Choroid plexus epithelial cell (primary cell): ENCODE measurements around the gene LNX2.

Source experiments
- DNase-seq: peaks from one replicate; pipeline ENCODE4 v3.0.0-alpha.2; 2010; ENCODE audit warnings: low read depth
- H3K4me3 ChIP-seq: 2 replicates; pipeline ENCODE4 v1.5.1; 2011; ENCODE audit warnings: low read depth, mild to moderate bottlenecking, control low read depth, low read length, moderate library complexity
- TF ChIP-seq, protein P1 (sequence below): conservative IDR thresholded peaks from 2 replicates; pipeline ENCODE4 v1.5.1; 2011; ENCODE audit warnings: low read depth, mild to moderate bottlenecking, control low read depth, inconsistent platforms, low read length, moderate library complexity

LNX2 gene

DNA sequence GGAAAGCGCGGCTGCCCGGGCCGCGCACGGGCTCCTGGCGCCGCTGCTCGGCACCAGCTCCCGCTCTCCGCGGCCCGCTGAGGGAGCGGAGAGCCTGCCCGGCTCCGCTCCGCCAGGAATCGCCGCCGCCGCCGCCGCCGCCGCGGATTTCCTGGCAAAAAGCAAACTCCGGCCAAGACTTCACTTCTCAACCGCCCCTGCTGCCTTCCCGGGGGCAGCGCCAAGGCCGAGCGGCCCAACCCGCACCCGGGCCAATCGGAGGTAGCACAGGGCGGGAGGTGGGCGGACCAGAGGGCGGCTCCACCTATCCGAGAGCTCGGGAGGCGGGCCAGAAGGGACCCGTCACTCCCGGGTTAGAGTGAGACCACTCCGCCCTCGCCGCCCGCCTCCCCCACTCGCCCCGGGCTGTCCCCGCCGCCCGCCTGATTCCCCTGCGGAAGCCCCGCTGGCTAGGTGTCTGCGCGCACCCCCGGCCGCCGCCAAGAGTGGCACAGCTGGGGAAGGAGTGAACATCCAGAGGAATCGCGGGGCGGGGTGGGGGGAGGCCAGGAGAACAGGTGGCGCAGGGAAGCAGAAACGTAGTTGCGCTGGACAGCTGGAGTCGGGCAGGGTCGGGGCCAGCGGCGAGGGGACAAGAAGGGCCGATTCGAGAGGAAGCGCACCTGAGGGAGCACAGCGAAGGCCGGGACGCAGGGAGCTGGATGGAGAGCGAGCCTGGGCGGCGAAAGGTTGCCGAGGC lies at the start of gene LNX2:
TSS of gene LNX2 (minus strand) at position 153 of the 739 bp plus-strand sequence. CDS start 38,826 bp downstream, outside the sequence.
- peak within 1 kb of the TSS; percentile 91 for H3K4me3 ChIP-seq
- TF ChIP-seq, protein P1, sequence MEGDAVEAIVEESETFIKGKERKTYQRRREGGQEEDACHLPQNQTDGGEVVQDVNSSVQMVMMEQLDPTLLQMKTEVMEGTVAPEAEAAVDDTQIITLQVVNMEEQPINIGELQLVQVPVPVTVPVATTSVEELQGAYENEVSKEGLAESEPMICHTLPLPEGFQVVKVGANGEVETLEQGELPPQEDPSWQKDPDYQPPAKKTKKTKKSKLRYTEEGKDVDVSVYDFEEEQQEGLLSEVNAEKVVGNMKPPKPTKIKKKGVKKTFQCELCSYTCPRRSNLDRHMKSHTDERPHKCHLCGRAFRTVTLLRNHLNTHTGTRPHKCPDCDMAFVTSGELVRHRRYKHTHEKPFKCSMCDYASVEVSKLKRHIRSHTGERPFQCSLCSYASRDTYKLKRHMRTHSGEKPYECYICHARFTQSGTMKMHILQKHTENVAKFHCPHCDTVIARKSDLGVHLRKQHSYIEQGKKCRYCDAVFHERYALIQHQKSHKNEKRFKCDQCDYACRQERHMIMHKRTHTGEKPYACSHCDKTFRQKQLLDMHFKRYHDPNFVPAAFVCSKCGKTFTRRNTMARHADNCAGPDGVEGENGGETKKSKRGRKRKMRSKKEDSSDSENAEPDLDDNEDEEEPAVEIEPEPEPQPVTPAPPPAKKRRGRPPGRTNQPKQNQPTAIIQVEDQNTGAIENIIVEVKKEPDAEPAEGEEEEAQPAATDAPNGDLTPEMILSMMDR, result no peak
- DNase-seq, result peak; percentile 98

DNA sequence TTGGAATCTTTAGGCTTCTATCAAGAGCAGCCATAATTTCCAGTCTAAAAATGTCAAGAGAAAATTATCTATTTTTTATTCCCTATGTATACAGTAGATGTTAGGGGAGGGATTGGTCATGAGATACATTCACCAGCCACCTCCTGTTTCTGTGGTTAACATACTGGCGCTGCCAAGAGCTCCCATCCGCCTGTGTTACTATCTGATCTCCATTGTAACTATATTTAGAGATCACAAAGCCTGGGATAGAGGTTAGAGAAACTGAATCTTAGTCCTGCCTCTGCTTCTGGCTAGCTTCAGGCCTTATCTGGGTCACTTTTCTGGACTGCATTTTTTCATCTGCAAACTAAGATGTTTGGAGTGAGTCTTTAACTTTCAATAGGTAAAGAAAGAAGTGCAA lies 47.6 kb upstream of the LNX2 start:
- peak; percentile 44 for DNase-seq
- TF ChIP-seq, protein P1, result no peak
- H3K4me3 ChIP-seq, result no peak overlapping the region

DNA sequence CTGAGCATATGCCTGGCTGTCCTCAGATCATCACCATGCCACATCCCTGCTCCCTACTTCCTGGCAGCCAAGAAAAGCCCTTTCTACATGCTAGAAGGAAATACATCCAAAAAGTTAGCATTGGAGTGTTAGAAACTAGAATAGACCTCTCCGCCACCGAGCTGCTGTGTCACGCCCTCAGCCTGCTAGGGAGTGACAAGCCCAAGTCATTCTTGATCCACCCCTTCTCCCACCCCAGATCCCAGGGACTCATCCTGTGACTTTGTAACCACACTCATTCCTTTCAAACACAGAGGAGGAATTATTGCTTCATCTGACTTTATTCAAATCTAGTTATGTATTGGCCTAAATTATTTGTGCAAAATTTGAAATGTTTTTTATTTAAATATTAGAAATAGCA lies 46.6 kb upstream of the LNX2 start:
- no peak for DNase-seq
- TF ChIP-seq, protein P1, result no peak
- no peak overlapping the region for H3K4me3 ChIP-seq

DNA sequence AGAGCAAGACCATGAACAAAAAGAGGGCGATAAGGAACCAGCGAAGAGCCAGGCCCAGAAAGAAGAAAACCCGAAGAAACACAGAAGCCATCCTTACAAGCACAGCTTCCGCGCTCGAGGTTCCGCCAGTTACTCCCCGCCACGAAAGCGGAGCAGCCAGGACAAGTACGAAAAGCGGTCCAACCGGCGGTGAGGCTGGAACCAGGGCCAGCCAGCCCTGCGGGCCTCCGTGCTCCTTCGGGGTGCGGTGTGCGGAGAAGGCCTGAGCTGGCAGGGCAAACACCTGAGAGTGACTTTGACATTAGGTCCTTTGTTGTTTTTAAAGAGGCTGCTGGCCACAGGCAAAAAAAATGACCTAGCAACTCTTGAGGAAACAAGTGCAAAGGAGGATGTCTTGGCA lies 45.4 kb upstream of the LNX2 start:
- H3K4me3 ChIP-seq, result no peak overlapping the region
- TF ChIP-seq, protein P1, result no peak
- no peak for DNase-seq

DNA sequence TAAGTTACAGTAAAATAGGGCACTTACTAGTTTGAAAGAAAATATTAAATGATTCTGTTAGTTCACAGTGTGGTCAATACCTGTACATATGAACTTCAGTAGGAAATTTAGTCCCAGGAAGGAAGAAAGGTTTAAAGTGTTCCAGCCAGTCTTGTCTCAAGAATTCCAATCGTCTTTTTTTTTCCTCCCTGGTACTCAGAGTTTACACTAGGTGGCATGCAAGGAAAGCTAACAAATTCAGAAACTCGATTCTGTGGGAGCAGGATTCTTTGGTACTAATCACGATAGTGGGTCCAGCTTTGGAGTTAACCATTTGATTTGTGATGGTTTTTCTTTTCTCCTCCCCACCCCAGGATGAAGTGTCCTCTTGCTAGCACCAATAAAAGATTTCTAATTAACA lies 45.0 kb upstream of the LNX2 start:
- TF ChIP-seq, protein P1, result peak; percentile 48
- DNase-seq, result peak; percentile 28
- H3K4me3 ChIP-seq, result no peak overlapping the region

DNA sequence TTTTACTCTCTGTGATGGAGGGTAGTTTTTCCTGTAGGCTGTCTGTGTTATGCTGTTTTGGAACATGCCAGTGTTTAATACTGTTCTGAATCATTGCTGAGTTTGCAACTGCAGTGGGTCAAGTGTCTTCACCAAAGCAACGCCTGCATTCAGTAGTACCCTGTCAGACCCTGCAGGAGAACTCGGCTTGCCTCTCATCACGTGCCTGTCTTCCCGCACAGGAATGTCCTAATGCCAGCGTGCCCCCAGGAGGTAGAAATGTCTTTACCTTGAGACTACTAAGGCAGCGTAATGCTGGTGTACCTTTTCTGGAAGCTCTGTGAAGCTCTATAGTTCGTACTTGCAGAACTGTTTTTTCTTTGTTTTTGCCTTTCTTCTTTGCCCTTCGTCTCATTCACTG lies 43.6 kb upstream of the LNX2 start:
- peak; percentile 12 for DNase-seq
- H3K4me3 ChIP-seq, result no peak overlapping the region
- TF ChIP-seq, protein P1, result no peak
